LoVo (cell line): ENCODE measurements around the gene CEACAM21.
"Not testable (repeated sequence)": the region's sequence is repeated elsewhere in the genome, so short reads cannot be mapped to it uniquely, and the experiment has no call there.

ENCODE experiments used
- DNase-seq: peaks from one replicate; pipeline ENCODE4 v3.0.0-alpha.2; 2016; ENCODE audit warnings: low spot score

Gene CEACAM21

DNA sequence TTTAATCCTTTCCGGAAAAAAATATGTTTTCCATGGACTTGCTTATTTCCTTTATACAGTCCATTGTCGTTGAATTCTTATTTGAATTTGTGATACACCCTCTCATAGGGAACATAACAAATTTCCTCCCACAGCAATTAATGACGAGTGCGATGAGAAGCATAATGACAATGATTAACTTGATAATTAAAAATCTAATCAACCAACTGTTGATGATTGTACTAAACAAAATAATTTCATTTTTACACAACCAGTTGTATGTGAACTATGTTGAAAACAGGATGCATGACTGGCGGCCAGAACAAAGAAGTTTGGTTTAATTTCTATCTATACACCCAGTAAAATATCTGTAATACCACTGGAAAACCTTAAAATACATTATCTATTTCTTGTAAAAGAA is 26.1 kb upstream of the CEACAM21 start:
- no peak for DNase-seq

DNA sequence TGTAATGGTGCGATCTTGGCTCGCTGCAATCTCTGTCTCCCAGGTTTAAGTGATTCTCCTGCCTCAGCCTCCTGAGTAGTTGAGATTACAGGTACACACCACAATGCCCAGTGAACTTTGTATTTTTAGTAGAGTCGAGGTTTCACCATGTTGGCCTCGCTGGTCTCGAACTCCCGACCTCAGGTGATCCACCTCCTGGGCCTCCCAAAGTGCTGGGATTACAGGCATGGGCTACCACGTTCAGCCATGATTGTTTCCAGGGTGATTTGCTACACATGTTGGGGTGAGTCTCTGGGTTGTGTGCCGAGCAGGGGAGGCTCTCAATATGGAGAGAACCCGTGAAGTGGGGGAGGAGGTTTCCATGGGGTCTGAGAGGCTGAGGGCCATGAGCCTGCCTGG is 24.8 kb upstream of the CEACAM21 start:
- DNase-seq = no peak

DNA sequence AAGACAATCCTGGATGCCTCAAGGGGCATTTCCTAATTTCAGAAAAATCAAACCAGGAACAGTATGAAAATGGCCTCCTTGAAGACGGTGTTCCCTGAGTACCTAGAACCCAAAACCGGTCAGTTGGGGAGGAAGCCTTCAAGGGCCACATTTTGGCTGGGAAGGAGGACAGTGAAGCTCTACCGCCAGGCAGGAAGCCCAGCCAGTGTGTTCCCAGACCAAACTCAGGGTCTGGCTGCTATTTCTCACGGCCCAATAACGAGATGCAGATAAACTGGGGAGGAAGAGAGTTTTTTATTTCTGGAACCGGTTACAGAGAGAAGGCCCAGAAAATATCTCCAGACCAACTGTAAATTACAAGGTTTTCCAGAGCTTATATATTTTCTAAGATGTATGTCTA is 24.3 kb upstream of the CEACAM21 start:
- DNase-seq = no peak

DNA sequence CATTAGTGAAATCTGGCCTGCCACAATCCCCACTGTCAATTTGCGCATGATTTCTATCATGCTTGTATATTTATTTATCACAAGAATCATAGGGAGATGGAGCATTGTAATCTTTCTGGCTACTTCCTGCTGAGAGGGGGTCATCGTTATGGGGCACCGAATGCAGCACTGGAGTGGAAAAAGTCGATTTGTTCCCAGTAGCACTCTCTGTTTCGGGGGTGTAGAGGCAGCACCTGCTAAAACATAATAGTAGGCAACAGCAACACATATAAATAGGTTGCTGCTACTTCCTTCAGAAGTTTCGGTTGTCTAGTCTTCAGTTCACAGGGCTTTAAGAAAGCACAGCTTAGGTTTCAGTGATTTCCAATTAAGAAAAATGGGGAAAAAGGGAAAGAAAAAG is 23.4 kb upstream of the CEACAM21 start:
- no peak for DNase-seq

DNA sequence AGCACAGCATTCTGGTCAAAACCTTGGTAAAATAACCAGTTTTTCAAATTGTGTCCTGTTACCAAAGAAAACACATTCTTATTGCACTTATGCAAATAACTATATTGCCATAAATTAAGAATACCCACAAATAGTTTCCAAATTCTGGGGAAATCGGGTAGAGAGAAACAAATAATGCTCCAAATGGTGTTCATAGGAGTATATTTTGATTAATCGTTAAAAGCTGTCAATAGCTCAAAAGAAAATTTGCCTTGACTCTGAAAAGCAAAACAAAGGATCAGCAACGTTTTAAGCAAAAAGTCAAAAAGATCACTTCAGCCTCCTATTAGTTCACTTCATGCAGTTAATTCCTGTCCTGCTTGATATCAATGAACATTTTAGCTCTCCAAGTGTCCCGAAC is 22.2 kb upstream of the CEACAM21 start:
- no peak for DNase-seq

DNA sequence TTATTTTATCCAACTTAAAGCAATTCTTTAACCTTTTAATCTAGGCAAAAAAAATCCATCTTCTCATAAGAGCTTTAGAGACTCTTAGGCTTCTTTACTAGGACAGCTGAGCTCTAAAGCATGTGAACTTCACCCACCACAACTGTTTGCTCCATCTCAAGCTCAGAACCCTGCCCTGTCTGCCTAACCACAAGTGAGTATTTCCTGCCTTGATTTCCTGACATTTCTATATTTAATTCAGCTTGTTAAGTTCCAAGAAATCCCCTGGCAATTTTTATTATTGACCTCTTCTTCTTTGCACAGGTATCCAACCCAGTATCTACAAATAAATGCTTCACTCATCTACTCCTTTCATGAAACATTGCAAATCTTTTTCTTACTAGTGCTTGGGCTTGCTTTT is 21.1 kb upstream of the CEACAM21 start:
- no peak for DNase-seq

DNA sequence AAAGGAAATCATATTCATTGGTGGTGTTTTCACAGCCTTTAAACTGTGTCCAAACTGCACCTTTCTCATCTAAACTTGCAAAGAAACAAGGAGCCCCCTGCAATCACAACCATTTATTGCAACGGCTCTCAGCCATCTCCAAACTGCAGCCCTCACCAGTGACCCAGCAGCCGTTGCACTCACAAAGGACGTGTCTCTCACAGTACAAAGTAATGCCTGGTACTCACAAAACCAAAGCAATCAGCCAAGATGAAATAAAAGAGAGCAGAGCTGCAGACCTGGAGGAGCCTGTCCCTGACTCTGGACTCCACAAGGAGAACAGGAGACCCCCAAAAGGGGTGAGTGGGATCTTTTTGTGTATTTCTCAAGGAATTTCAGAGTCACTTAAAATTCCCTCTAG is 20.2 kb upstream of the CEACAM21 start:
- DNase-seq = no peak

DNA sequence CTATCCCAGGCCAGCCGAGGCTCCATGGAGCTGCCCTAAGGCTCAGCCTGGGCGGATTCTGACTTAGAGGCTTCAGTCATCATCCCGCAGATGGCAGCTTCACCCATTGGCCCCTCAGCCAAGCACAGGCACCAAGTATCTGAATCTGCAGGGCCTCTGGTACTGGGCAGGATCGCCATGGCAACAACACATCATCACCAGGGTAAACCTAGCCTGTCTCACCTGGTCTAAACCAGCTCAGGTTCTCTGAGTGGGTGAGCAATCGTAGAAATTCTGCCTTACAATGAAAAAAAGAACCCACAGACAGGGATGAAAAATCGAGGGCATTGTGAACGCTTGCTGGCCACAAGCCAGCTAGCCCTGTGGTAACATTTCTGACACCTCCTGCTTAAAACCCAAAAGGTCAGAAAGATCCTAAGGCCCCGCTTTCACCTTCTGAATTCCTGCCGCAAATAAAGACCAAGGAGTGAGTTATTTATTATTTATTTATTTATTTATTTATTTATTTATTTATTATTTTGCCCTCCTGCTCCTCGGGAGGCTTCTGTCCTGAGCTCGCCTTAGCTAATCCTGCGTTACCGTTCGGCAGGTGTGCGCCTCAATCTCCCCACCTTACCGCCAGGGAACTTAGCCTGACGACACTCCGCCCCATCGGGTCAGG is 12.0 kb upstream of the CEACAM21 start:
- DNase-seq = no peak

DNA sequence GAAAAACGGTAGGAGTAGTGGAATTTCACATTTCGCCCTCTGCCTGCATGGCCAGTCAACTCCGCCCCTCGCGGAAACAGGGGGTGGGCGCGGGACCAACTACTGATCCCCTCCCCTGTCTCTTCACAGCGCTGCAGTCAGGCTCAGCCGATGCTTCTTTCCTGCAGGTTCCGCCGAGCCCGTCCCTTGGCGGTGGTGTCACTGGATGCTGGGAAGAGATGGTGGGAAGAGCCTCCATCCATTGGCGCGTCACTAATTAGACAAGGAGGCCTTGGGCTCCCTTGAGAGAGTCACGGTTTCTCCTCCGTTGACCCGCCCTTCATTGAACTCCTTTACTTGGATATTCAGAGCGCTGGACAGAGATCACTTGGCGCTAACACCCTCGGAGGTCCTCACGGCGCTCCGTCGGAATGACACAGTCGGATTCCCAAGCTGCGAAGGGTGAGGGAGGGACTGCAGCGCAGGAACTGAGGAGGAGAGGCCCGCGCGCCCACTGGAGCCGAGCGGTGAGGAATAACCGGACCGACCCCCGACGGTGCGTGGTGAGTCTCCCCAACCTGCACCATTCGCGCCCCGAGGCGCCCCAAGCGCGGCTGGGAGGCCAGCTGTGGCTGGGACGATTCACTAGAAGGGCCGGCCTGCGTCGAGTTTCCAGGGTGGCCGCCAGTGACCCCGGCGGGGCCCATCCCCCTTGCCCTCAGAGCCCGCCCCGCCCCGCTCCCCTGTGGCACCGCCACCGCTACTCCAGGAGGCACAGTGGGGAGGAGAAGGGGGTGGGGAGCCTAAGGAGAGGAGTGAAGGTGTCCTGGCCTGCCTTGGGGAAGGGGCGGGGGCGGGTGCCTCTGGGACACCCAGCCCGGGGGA is 11.2 kb upstream of the CEACAM21 start:
- DNase-seq = no peak

DNA sequence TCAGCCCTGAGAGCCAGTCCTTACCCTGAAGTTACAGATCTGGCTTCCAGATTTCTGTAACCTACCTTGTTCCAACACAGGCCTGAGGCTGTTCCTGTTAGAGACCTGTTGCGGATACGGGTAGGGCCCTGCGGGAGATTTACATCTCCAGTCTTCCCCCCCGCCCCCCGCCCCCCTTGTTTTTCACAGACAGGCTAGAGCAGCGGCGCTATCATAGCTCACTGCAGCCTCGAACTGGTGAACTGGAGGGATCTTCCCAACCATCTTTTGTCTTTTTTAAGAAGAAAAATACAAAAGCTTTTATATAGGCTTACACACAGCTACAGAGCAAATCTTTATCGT is 10.6 kb upstream of the CEACAM21 start:
- DNase-seq = no peak

DNA sequence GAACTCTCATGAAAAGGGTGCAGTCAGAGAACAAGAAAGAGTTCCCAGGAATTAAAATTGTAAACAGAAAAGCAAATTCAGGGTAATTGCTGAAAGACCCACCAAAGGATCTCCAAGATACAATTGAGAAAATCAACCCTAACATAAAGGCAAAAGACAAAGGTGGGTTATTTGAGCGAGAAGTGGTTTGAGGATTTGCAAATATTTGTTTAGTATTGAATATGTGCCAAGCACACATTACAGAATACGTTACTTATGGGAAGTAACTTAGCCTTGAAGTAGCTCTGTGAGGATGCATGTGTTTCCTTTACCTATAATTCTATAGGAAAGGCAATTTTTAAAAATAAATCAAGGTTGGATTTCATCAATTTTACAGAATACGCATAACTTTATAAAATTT is 10.0 kb upstream of the CEACAM21 start:
- no peak for DNase-seq

DNA sequence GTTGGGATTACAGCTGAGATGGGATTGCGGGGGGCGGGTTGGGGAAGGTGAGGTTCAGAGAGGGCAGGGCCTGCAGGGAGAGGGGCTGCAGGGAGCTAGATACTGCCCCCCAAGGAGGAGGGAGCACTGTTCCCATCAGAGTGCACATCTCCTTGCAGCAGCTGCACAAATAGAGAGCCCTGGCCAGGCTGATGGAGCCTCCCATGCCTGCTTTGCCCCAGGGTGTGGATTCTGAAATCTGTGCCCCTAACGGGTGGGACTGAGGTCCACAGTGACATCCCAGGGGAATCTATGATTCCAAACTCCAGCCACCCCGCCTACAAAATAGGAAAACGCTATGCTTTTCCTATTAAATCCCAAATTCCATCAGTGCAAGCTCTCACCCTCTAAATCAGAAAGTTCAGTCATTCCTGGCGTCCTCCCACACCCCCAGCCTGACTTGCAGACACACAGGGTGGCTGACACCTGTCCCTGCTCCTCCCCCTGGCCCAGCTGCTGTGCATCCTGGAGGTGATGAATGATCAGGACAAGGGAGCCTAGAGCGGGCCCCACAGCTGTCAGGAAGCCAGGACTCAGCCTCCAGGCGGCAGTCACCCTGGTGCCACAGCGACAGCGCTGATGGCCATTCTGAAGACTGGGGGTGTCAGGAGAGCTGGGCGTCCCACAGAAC is 6.3 kb upstream of the CEACAM21 start:
- no peak for DNase-seq

DNA sequence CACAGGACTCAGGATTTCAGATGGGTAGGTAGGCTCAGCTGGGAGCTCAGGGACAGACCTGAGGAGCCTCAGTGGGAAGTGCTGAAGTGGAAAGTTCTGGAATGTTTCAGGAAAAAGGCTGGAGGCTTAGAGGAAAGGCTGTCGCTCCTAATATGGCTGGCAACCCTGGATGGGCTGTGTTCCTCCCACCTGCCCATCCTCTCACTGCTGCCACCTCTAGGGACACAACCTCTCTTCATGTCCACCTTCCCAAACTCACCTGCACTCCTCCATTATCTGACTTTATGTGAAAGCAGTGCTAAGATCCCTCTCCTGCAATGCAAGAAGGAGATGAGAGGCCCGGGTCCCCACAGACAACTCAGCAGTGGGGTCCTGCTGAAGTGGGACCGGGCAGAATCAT is 5.8 kb upstream of the CEACAM21 start:
- DNase-seq = no peak

DNA sequence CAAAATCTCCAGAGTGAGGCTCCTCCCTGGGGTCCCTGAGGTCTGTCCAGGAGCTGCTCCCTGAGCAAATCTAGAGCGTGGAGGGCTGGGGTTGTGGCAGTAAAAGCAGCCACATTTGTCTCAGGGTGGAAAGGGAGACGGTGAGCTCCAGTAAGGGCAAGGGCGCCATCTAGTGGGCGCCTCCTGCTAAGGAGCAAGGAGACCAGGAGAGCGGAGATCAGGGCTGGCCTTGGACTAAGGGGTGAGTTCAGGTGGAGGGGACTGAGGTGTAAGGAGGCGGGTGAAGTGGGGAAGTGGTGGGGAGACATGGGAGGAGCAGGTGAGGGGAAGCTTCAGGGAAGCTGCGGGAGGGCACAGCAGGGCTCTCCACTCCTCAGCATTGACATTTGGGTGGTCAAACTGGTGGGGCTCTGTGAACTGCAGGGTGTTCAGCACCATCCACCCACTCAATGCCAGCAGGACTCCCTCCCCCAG is 5.3 kb upstream of the CEACAM21 start:
- DNase-seq = peak; percentile 73

DNA sequence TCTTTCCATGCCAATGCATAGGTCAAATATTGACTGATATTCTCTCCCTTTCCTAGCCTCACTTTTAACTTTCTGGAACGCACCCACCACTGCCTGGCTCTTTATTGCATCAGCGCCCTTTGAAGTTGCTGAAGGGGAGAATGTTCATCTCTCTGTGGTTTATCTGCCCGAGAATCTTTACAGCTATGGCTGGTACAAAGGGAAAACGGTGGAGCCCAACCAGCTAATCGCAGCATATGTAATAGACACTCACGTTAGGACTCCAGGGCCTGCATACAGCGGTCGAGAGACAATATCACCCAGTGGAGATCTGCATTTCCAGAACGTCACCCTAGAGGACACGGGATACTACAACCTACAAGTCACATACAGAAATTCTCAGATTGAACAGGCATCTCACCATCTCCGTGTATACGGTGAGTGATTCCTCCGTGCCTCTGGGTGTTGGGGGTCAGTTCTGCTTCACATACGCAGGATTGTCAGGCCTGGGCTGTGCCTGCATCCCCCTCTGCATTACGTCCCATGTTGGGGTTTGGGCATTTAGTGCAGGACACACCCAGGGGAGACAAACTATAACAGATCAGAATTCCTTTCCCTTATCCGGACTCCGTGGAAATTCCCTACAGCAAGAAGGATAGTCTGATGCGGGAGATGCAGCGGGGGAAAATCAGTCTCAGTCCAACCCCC is 1.3 kb downstream of the CEACAM21 start:
- DNase-seq = no peak

DNA sequence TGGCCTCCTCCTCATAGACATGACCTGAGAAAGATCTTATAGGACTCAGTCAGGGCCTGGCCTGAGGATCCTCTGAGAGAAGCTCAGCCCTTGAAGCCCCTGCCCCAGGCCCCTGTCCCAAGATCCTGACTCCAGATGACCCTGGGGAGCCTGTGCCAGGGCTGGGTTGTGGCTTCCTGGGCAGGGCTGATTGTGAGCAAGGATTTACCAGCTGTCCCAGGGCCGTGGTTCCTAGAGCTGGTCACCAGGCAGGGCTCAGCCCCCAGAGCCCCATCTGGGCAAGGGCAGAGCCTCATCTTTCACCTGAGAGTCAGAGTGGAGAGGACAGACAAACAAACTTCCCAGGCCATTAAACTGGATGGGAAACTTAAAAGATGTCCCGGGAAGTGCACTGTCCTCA is 1.9 kb downstream of the CEACAM21 start:
- DNase-seq = no peak

DNA sequence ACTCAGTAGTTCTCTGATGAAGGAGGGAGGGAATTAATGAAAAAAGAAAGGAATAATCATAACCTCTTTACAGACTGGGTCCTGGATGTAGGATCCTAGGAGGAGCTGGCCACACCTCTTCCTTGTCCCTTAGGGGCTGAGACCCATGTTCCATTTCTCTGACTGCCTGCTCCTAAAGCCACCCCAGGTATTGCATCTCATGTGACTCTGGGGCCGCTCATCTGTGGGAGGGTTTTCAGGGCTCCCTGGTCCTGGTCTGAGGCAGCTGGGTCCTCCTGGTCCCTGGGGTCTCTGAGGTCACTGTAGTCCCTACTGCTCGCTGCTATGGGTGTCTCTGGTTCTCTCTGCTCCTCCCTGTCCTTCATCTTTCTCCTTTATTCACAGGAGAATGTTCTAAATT is 2.9 kb downstream of the CEACAM21 start:
- DNase-seq = no peak

DNA sequence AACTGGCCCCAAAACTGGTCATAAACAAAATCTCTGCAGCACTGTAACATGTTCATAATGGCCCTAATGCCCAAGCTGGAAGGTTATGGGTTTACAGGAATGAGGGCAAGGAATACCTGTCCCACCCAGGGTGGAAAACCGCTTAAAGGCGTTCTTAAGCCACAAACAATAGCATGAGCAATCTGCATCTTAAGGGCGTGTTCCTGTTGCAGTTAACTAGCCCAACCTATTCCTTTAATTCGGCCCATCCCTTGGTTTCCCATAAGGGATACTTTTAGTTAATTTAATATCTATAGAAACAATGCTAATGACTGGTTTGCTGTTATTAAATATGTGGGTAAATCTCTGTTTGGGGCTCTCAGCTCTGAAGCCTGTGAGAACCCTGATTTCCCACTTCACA is 5.1 kb downstream of the CEACAM21 start:
- DNase-seq = not testable (repeated sequence)

DNA sequence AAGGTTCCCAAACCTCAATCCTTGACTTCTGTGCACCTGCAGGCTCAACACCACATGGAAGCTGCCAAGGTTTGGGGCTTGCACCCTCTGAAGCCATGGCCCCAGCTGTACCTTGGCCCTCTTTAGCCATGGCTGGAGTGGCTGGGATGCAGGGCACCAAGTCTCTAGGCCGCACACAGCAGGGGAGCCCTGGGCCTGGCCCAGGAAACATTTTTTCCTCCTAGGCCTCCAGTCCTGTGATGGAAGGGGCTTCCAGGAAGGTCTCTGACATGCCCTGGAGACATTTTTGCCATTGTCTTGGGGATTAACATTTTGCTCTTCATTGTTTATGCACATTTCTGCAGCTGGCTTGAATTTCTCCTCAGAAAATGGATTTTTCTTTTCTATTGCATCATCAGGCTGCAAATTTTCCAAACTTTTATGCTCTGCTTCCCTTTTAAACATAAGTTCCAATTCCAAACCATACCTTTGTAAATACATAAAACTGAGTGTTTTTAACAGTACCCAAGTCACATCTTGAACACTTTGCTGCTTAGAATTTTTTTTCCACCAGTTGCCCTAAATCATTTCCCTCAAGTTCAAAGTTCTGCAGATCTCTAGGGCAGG is 6.7 kb downstream of the CEACAM21 start:
- not testable (repeated sequence) for DNase-seq

DNA sequence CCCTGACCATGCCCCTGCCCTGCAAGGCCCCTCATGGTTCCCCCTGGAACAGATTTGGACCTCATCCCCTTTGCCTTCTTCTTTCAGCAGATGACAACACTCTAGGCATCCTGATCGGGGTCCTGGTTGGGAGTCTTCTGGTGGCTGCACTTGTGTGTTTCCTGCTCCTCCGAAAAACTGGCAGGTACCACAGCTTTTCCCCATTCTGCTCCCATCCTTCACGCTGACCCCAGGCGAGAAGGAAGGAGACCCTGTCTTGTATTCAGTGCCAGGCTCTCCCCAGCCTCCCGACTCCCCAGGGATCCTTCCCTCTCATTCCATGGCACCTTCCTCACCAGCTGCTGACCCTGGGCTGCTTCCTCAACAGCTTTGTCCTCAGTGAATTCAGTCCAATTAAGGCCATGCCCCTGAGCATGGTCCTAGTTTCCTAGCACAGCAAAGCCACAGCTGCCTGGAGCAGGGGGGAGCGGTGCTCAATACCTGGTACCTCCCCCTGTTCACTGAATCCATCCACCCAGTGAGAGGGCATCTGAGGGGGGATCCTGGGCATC is 8.4 kb downstream of the CEACAM21 start:
- DNase-seq = no peak

DNA sequence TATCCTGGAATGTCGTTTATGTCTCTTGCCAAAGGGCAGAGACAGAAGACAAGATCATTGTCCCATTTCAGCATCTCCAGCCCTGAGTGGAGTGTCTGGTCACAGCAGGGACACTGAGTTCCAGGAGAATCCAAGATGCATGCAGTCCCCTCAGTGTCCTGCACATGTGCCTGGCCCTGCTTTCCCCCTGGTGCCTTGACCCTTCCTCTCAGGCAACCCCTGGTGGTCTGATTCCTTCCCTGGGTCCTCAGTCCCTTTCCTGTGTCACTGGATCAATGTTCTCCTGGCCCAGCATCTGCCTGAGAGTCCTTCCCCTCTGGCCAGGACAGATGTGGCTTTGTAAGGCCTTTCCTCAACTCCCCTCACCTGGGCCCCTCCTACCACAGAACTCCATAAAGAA is 9.0 kb downstream of the CEACAM21 start:
- no peak for DNase-seq

DNA sequence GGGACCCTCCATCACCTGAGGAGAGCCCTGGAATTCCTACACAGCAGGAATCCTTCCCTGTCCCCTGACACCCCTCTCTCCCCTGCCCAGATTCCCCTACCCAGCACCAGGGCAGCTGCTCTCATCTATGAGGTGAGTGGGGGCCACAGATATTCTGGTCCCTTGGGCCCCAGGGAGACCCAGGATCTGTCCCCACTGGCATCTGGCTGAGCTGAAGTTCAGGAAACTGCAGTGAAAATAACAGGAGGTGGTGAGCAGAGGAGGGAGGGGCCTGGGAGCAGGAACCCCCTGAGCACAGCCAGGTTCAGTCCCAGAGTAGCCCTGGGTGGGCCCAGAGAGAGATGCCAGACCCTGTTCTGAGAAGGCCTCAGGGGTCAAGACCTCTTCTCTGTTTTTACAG is 10.1 kb downstream of the CEACAM21 start:
- no peak for DNase-seq
